ENCODE data around the gene PNMT.
A peak's percentile ranks its signal among the peaks of the same experiment; 100 is the strongest.
"Not testable (repeated sequence)": the region's sequence is repeated elsewhere in the genome, so short reads cannot be mapped to it uniquely, and the experiment has no call there.

PNMT gene

GRCh38 chr17:39696731-39697130, 28.5 kb downstream of the PNMT start:
- no peak for DNase-seq

GRCh38 chr17:39697961-39698360, 29.7 kb downstream of the PNMT start:
- no peak for DNase-seq

- DNase-seq = not testable (repeated sequence)
These were observed 31.0 kb downstream of the PNMT start for GRCh38 chr17:39699157-39699817.

- DNase-seq = no peak
These were observed 31.5 kb downstream of the PNMT start, which contains the start of gene ERBB2 for GRCh38 chr17:39699818-39700147. Gene ERBB2 (plus strand): TSS chr17:39700064. CDS start chr17:39700239, 175 bp downstream.

GRCh38 chr17:39700148-39700987, 32.1 kb downstream of the PNMT start:
- DNase-seq = no peak

- DNase-seq = no peak
These were observed 32.9 kb downstream of the PNMT start for GRCh38 chr17:39701012-39701783.

GRCh38 chr17:39701784-39702422, 33.6 kb downstream of the PNMT start:
- DNase-seq = no peak

- no peak for DNase-seq
These were observed 34.9 kb downstream of the PNMT start for GRCh38 chr17:39702901-39703893.

GRCh38 chr17:39703913-39704312, 35.7 kb downstream of the PNMT start:
- no peak for DNase-seq

GRCh38 chr17:39704821-39705551, 36.7 kb downstream of the PNMT start:
- DNase-seq = no peak

- DNase-seq = no peak
These were observed 37.6 kb downstream of the PNMT start for GRCh38 chr17:39705786-39706348.

GRCh38 chr17:39706383-39706782, 38.1 kb downstream of the PNMT start:
- DNase-seq = no peak

- DNase-seq = peak; percentile 20
These were observed 38.7 kb downstream of the PNMT start for GRCh38 chr17:39706921-39707337.

- DNase-seq = peak; percentile 27
These were observed 41.2 kb downstream of the PNMT start for GRCh38 chr17:39709319-39709997.

- no peak for DNase-seq
These were observed 42.0 kb downstream of the PNMT start for GRCh38 chr17:39709998-39710964.

GRCh38 chr17:39711071-39711470, 42.8 kb downstream of the PNMT start:
- DNase-seq = not testable (repeated sequence)

GRCh38 chr17:39711851-39712250, 43.6 kb downstream of the PNMT start:
- no peak for DNase-seq

- no peak for DNase-seq
These were observed 46.0 kb downstream of the PNMT start for GRCh38 chr17:39714234-39714633.
